Measurements from ENCODE around the gene KPNB1. TPM values are rescaled to one million over a fixed set of nuclear protein-coding genes. Genes with fewer than 3 reads are reported as not detected.
"Not testable (repeated sequence)": the region's sequence is repeated elsewhere in the genome, so short reads cannot be mapped to it uniquely, and the experiment has no call there.

Gene KPNB1
- total RNA-seq, 2 experiments from 2014 or later = 413 to 525 TPM

GRCh38 chr17:47674499-47674898 is 24.8 kb downstream of the KPNB1 start:
- ATAC-seq (no peak), DNase-seq (no peak)
- CTCF ChIA-PET = interaction anchor here (0.8 to 2.4 kb wide), 3 partner anchors 10 to 18 kb away, joined by 3 to 17 read pairs (median 3); no protein-coding TSS in a partner anchor
- Mint-ChIP-seq H3K36me3 (peaks cover 86% of the 10 kb centered on the region), H3K4me1 (peaks cover 43% of the 10 kb centered on the region), H3K9me3 (ENCODE audit: low read depth) (no peaks in the 10 kb centered on the region), H3K27ac (no peak overlapping the region), H3K4me3 (no peak overlapping the region), H3K27me3 (no peaks in the 10 kb centered on the region)

GRCh38 chr17:47675380-47676198 is 25.9 kb downstream of the KPNB1 start:
- no peak for DNase-seq
- H3K9me3 Mint-ChIP-seq (ENCODE audit: low read depth) = no peaks in the 10 kb centered on the region
- no peak for ATAC-seq
- no peaks in the 10 kb centered on the region for H3K27me3 Mint-ChIP-seq
- CTCF ChIA-PET = interaction anchor here (1.1 to 6.3 kb wide), 6 partner anchors 11 to 120 kb away, joined by 3 to 58 read pairs (median 4); no protein-coding TSS in a partner anchor
- H3K4me3 Mint-ChIP-seq = no peak overlapping the region
- no peak overlapping the region for H3K27ac Mint-ChIP-seq
- H3K36me3 Mint-ChIP-seq = peaks cover 84% of the 10 kb centered on the region
- peaks cover 36% of the 10 kb centered on the region for H3K4me1 Mint-ChIP-seq

- peaks cover 38% of the 10 kb centered on the region for H3K4me1 Mint-ChIP-seq
- CTCF ChIA-PET = interaction anchor here (0.9 to 6.3 kb wide), 6 partner anchors 11 to 120 kb away, joined by 3 to 58 read pairs (median 5); no protein-coding TSS in a partner anchor
- no peak for DNase-seq
- no peaks in the 10 kb centered on the region for H3K9me3 Mint-ChIP-seq (ENCODE audit: low read depth)
- no peak overlapping the region for H3K27ac Mint-ChIP-seq
- H3K4me3 Mint-ChIP-seq = no peak overlapping the region
- no peaks in the 10 kb centered on the region for H3K27me3 Mint-ChIP-seq
- peaks cover 83% of the 10 kb centered on the region for H3K36me3 Mint-ChIP-seq
- no peak for ATAC-seq
These were observed 26.4 kb downstream of the KPNB1 start for GRCh38 chr17:47676199-47676472.

GRCh38 chr17:47676510-47677165 is 26.9 kb downstream of the KPNB1 start:
- no peak overlapping the region for H3K4me3 Mint-ChIP-seq
- H3K27me3 Mint-ChIP-seq = no peaks in the 10 kb centered on the region
- peaks cover 80% of the 10 kb centered on the region for H3K36me3 Mint-ChIP-seq
- CTCF ChIA-PET = interaction anchor here (0.9 to 6.3 kb wide), 6 partner anchors 12 to 113 kb away, joined by 3 to 58 read pairs (median 6); no protein-coding TSS in a partner anchor
- H3K4me1 Mint-ChIP-seq = peaks cover 38% of the 10 kb centered on the region
- no peaks in the 10 kb centered on the region for H3K9me3 Mint-ChIP-seq (ENCODE audit: low read depth)
- no peak for DNase-seq
- ATAC-seq = no peak
- no peak overlapping the region for H3K27ac Mint-ChIP-seq

- Mint-ChIP-seq H3K4me1 (peaks cover 43% of the 10 kb centered on the region), H3K36me3 (peaks cover 82% of the 10 kb centered on the region), H3K27ac (no peak overlapping the region), H3K9me3 (ENCODE audit: low read depth) (no peaks in the 10 kb centered on the region), H3K4me3 (no peak overlapping the region), H3K27me3 (no peaks in the 10 kb centered on the region)
- ATAC-seq (no peak), DNase-seq (no peak)
- CTCF ChIA-PET = interaction anchor here (0.9 to 6.3 kb wide), 5 partner anchors 10 to 112 kb away, joined by 3 to 58 read pairs (median 5); no protein-coding TSS in a partner anchor
These were observed 28.5 kb downstream of the KPNB1 start for GRCh38 chr17:47678196-47678595.

GRCh38 chr17:47682138-47682537 is 32.4 kb downstream of the KPNB1 start:
- Mint-ChIP-seq H3K27ac (no peak overlapping the region), H3K36me3 (peaks cover 78% of the 10 kb centered on the region), H3K4me1 (peaks cover 24% of the 10 kb centered on the region), H3K4me3 (no peak overlapping the region), H3K9me3 (ENCODE audit: low read depth) (no peaks in the 10 kb centered on the region), H3K27me3 (no peaks in the 10 kb centered on the region)
- ATAC-seq (no peak), DNase-seq (no peak)
- CTCF ChIA-PET = interaction anchor here (0.7 kb wide), 1 partner anchor 25 kb away, joined by 4 read pairs; no protein-coding TSS in a partner anchor

- H3K4me1 Mint-ChIP-seq = peaks cover 21% of the 10 kb centered on the region
- H3K4me3 Mint-ChIP-seq; H3K27me3 Mint-ChIP-seq; H3K9me3 Mint-ChIP-seq (ENCODE audit: low read depth); ATAC-seq; DNase-seq; CTCF ChIA-PET: not testable (repeated sequence)
- H3K27ac Mint-ChIP-seq = peak overlapping the region; percentile 25
- H3K36me3 Mint-ChIP-seq = peaks cover 74% of the 10 kb centered on the region
These were observed 33.0 kb downstream of the KPNB1 start for GRCh38 chr17:47682727-47683126.

GRCh38 chr17:47684025-47684424 is 34.3 kb downstream of the KPNB1 start:
- peak overlapping the region; percentile 9 for H3K27ac Mint-ChIP-seq
- H3K36me3 Mint-ChIP-seq = peaks cover 66% of the 10 kb centered on the region
- peaks cover 16% of the 10 kb centered on the region for H3K4me1 Mint-ChIP-seq
- H3K9me3 Mint-ChIP-seq (ENCODE audit: low read depth) = no peaks in the 10 kb centered on the region
- ATAC-seq = no peak
- DNase-seq = no peak
- no peaks in the 10 kb centered on the region for H3K27me3 Mint-ChIP-seq
- CTCF ChIA-PET = interaction anchor here (0.7 to 1.0 kb wide), 4 partner anchors 14 to 49 kb away, joined by 3 read pairs; partner anchors contain the start of gene TBX21
- no peak overlapping the region for H3K4me3 Mint-ChIP-seq

- Mint-ChIP-seq H3K27ac (no peak overlapping the region), H3K4me3 (no peak overlapping the region), H3K4me1 (peaks cover 17% of the 10 kb centered on the region), H3K36me3 (peaks cover 63% of the 10 kb centered on the region), H3K27me3 (no peaks in the 10 kb centered on the region), H3K9me3 (ENCODE audit: low read depth) (no peaks in the 10 kb centered on the region)
- DNase-seq = no peak
- CTCF ChIA-PET = interaction anchor here (0.9 to 1.0 kb wide), 2 partner anchors 13 to 25 kb away, joined by 3 read pairs; no protein-coding TSS in a partner anchor
- no peak for ATAC-seq
These were observed 34.9 kb downstream of the KPNB1 start for GRCh38 chr17:47684535-47685193.

GRCh38 chr17:47685556-47686275 is 36.0 kb downstream of the KPNB1 start:
- no peaks in the 10 kb centered on the region for H3K27me3 Mint-ChIP-seq
- peaks cover 53% of the 10 kb centered on the region for H3K36me3 Mint-ChIP-seq
- H3K9me3 Mint-ChIP-seq (ENCODE audit: low read depth) = no peaks in the 10 kb centered on the region
- peaks cover 20% of the 10 kb centered on the region for H3K4me1 Mint-ChIP-seq
- DNase-seq (no peak), ATAC-seq (no peak)
- H3K4me3 Mint-ChIP-seq = no peak overlapping the region
- no peak overlapping the region for H3K27ac Mint-ChIP-seq
- CTCF ChIA-PET = no interaction called here

- Mint-ChIP-seq H3K9me3 (ENCODE audit: low read depth) (no peaks in the 10 kb centered on the region), H3K36me3 (peaks cover 50% of the 10 kb centered on the region), H3K27ac (no peak overlapping the region), H3K4me1 (peaks cover 18% of the 10 kb centered on the region), H3K4me3 (no peak overlapping the region), H3K27me3 (no peaks in the 10 kb centered on the region)
- CTCF ChIA-PET = no interaction called here
- DNase-seq (no peak), ATAC-seq (no peak)
These were observed 36.5 kb downstream of the KPNB1 start for GRCh38 chr17:47686276-47686635.

GRCh38 chr17:47686664-47687327 is 37.1 kb downstream of the KPNB1 start:
- no peaks in the 10 kb centered on the region for H3K9me3 Mint-ChIP-seq (ENCODE audit: low read depth)
- H3K27ac Mint-ChIP-seq = no peak overlapping the region
- no peaks in the 10 kb centered on the region for H3K27me3 Mint-ChIP-seq
- H3K4me3 Mint-ChIP-seq = no peak overlapping the region
- CTCF ChIA-PET = interaction anchor here (0.9 to 2.5 kb wide), 6 partner anchors 8 to 135 kb away, joined by 3 to 11 read pairs (median 4); partner anchors contain the start of genes OSBPL7 and TBX21
- H3K4me1 Mint-ChIP-seq = peaks cover 19% of the 10 kb centered on the region
- no peak for DNase-seq
- ATAC-seq = no peak
- H3K36me3 Mint-ChIP-seq = peaks cover 48% of the 10 kb centered on the region

All from activated CD8-positive, alpha-beta memory T cell treated with anti-CD3 and anti-CD28 coated beads, Interleukin-2, amount 10 ng/mL, durations not matched to agents 7 days and 5 days (primary cell).